CD4-positive, alpha-beta T cell (primary cell): ENCODE data around the gene ZSCAN9. TPM values are rescaled to one million over a fixed set of nuclear protein-coding genes. Genes with fewer than 3 reads are reported as not detected.

Source experiments
- ATAC-seq: fragments of 200-7000 bp; cut with Tn5 transposase; one replicate; pipeline ENCODE4 v1.10.0; 2022; ENCODE audit warnings: mild to moderate bottlenecking; ENCODE audit not compliant: poor library complexity
- CTCF ChIA-PET: fragments of 350-600 bp; sonication (Branson Sonifier 250); formaldehyde crosslinking; loops from one replicate; lab custom pipeline; 2021; ENCODE audit warnings: antibody characterized with exemption, inconsistent platforms; lab: Charles Lee
- POLR2A ChIA-PET: fragments of 350-600 bp; sonication (Branson Sonifier 250); formaldehyde crosslinking; loops from one replicate; lab custom pipeline; 2021; ENCODE audit warnings: antibody characterized with exemption, inconsistent platforms; lab: Charles Lee
- DNase-seq, 14 experiments: peaks; one replicate each; pipeline ENCODE4 v3.0.0-alpha.2; 2013 to 2020; ENCODE audit warnings: mixed read lengths in 2 of 14
- H3K27ac ChIP-seq, 2 donors: one replicate each; pipeline versions ENCODE4 v1.5.1 to v1.7.0; 2013; ENCODE audit warnings: low read length in 2 of 2, low read depth in 1 of 2, mild to moderate bottlenecking in 1 of 2
- H3K27me3 ChIP-seq, 2 experiments: 1 replicate in 1 of 2; 2 replicates in 1 of 2; pipeline versions ENCODE4 v1.6.1 to v1.7.0; 2013; ENCODE audit warnings: low read length in 2 of 2, control low read depth in 1 of 2, mild to moderate bottlenecking in 1 of 2, moderate library complexity in 1 of 2; ENCODE audit not compliant: insufficient read depth in 2 of 2, control insufficient read depth in 1 of 2
- H3K36me3 ChIP-seq: one replicate; pipeline ENCODE4 v1.6.1; 2013; ENCODE audit warnings: low read length, control low read depth; ENCODE audit not compliant: insufficient read depth
- H3K4me1 ChIP-seq: one replicate; pipeline ENCODE4 v1.6.1; 2013; ENCODE audit warnings: low read length, control low read depth; ENCODE audit not compliant: insufficient read depth
- H3K4me3 ChIP-seq: one replicate; pipeline ENCODE4 v1.5.1; 2013; ENCODE audit warnings: mild to moderate bottlenecking, low read length, moderate library complexity
- H3K9me3 ChIP-seq, 2 experiments: 1 replicate in 1 of 2; 2 replicates in 1 of 2; pipeline versions ENCODE4 v1.6.1 to v1.7.0; 2013; ENCODE audit warnings: low read length in 2 of 2, mild to moderate bottlenecking in 2 of 2, control low read depth in 1 of 2, moderate library complexity in 1 of 2; ENCODE audit not compliant: control insufficient read depth in 1 of 2, insufficient read depth in 1 of 2
- H3K27ac Mint-ChIP-seq: one replicate; pipeline ENCODE4 v1.8.0; 2020; ENCODE audit warnings: mixed read lengths
- H3K27me3 Mint-ChIP-seq: one replicate; pipeline ENCODE4 v1.8.0; 2021; ENCODE audit warnings: mixed read lengths
- H3K36me3 Mint-ChIP-seq: one replicate; pipeline ENCODE4 v1.8.0; 2021; ENCODE audit warnings: low read depth, mixed read lengths
- H3K4me1 Mint-ChIP-seq: one replicate; pipeline ENCODE4 v1.8.0; 2021; ENCODE audit warnings: low read depth, mixed read lengths
- H3K4me3 Mint-ChIP-seq: one replicate; pipeline ENCODE4 v1.8.0; 2020; ENCODE audit warnings: mild to moderate bottlenecking, mixed read lengths
- H3K9me3 Mint-ChIP-seq: one replicate; pipeline ENCODE4 v1.8.0; 2020; ENCODE audit warnings: mixed read lengths
- intact Hi-C, 2 experiments: fragments of 100-400 bp; cut with DNase I in 1 of 2; cut with micrococcal nuclease in 1 of 2; formaldehyde crosslinking; loops; one replicate each; pipeline versions ENCODE4 v1.15.1 to v1.9.0; 2023 to 2025; cut with DNase I, micrococcal nuclease
- total RNA-seq, 174 experiments: library from RNA in 2 of 174; stranded (reverse) in 2 of 174; gene quantifications; one replicate each; pipeline ENCODE4 v1.2.3 and lab custom pipeline; 2021 to 2026
- TF ChIP-seq, protein P1 (sequence below): fragments of 200-600 bp; IDR thresholded peaks from one replicate; pipeline ENCODE4 v1.8.0; 2022; ENCODE audit warnings: antibody characterized with exemption, mild to moderate bottlenecking

Gene ZSCAN9
- total RNA-seq, 2 experiments from 2014 or later: 0.85 to 0.89 TPM

DNA sequence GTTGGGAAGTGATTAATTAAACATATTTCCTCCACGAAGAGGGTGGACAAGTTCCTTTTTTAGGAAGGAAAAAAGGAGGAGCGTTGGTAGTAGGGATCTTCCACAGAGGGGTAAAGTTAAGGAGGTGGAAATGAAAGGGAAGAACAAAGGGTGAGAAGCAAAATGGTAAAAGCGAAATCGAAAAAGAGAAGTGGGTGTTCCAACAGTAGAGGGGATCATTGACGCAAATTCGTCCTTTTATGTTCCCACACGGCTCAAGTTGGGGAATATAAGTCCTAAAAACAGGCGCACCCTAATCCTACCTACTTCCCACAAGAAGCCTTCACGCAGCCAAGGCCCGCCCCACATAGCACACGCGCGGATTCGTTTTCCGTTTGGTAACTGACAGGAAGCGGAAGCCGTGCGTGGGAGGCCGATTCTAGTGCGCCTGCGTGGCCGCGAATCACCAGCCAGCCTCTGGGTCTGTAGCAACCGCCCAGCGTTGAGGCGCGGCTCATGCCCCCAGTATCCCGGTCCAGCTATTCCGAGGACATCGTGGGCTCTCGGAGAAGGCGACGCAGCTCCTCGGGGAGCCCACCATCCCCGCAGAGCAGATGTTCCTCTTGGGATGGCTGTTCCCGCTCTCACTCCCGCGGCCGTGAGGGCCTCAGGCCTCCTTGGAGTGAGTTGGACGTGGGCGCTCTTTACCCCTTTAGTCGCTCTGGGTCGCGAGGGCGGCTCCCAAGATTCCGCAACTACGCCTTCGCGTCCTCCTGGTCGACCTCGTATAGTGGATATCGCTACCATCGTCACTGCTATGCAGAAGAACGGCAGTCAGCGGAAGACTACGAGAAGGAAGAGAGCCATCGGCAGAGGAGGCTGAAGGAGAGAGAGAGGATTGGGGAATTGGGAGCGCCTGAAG, 34.1 kb downstream of the ZSCAN9 start, which contains the start of gene NKAPL:
Gene NKAPL (plus strand): TSS at position 421 of the 901 bp plus-strand sequence. CDS start 75 bp downstream, at position 496.
- Histone ChIP-seq H3K27ac (no peak within 1 kb of the TSS), H3K36me3 (no peaks in the 10 kb centered on the region), H3K4me3 (peak within 1 kb of the TSS; percentile 13), H3K9me3 (peaks cover 0 to 7% of the 10 kb centered on the region in 2 experiments), H3K27me3 (no peaks in the 10 kb centered on the region), H3K4me1 (peaks cover 5% of the 10 kb centered on the region)
- peak within 1 kb of the TSS; percentile 55 for H3K27ac Mint-ChIP-seq
- peaks cover 5% of the 10 kb centered on the region for H3K4me1 Mint-ChIP-seq
- peak within 1 kb of the TSS; percentile 77 for H3K4me3 Mint-ChIP-seq
- TF ChIP-seq, protein P1, sequence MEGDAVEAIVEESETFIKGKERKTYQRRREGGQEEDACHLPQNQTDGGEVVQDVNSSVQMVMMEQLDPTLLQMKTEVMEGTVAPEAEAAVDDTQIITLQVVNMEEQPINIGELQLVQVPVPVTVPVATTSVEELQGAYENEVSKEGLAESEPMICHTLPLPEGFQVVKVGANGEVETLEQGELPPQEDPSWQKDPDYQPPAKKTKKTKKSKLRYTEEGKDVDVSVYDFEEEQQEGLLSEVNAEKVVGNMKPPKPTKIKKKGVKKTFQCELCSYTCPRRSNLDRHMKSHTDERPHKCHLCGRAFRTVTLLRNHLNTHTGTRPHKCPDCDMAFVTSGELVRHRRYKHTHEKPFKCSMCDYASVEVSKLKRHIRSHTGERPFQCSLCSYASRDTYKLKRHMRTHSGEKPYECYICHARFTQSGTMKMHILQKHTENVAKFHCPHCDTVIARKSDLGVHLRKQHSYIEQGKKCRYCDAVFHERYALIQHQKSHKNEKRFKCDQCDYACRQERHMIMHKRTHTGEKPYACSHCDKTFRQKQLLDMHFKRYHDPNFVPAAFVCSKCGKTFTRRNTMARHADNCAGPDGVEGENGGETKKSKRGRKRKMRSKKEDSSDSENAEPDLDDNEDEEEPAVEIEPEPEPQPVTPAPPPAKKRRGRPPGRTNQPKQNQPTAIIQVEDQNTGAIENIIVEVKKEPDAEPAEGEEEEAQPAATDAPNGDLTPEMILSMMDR: no peak
- ATAC-seq (peak; percentile 68), DNase-seq (peak in 13 of 14 experiments; percentile 16 to 74 (median 52))
- ChIA-PET POLR2A (no interaction called here), CTCF (interaction anchor here (1.0 kb wide), 1 partner anchor 8 kb away, joined by 3 read pairs; the partner anchor contains the start of gene ZSCAN26)
- intact Hi-C loops: no loop called here
- no peaks in the 10 kb centered on the region for H3K36me3 Mint-ChIP-seq
- H3K27me3 Mint-ChIP-seq: peaks cover 18% of the 10 kb centered on the region
- H3K9me3 Mint-ChIP-seq: peaks cover 2% of the 10 kb centered on the region

DNA sequence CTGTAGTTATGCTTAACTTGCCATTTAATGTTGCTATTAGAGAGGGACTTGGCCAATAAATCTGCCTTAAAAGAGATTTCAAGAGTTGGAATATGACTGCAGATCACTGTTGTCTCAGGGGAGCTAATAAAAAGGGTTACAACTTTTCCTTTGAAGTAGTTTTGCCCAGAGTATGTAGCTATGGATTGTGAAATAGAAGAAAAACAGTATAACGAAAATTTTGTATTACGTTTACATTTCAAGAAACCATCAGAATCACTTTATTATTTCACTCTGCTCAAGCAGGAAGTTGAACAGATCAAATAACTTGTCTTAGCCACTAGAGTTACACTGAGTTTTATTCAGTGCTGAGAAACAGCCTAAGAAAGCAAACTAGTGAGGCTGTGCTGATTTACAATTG, 38.8 kb downstream of the ZSCAN9 start:
- peaks cover 4% of the 10 kb centered on the region for H3K27me3 Mint-ChIP-seq

DNA sequence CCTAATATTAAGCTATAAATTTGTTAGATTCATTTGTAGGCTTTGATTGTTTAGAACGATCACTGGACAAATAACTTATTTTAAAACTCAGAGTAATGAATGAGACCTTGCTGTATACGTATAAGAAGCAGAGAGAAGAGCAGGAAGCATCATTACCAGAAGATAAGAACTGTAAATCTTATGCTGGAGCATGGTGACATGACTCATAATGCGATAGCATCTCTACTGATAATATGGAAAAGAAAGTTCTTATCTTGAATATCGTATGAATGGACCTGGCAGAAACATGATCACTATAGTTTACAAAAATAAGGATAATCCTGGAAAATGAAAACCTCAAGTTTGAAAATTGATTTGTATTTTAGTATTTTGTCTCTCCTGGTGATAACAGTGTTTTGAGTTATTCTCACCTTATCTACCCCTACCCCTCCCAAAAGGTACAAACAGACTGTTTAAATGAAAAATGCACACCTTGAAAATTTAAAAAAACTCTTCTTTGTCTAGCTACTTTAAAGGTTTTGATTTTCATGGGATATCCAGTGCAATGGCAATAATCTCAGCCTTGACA, 39.8 kb downstream of the ZSCAN9 start:
- TF ChIP-seq, protein P1: no peak
- H3K36me3 Mint-ChIP-seq: no peaks in the 10 kb centered on the region
- no peak overlapping the region for H3K4me3 ChIP-seq
- H3K27me3 ChIP-seq: no peaks in the 10 kb centered on the region
- ChIA-PET CTCF (interaction anchor here (1.8 kb wide), 2 partner anchors 13 to 18 kb away, joined by 4 to 7 read pairs; partner anchors contain the start of gene ZKSCAN4), POLR2A (interaction anchor here (1.8 kb wide), 1 partner anchor 13 kb away, joined by 6 read pairs; the partner anchor contains the start of gene ZKSCAN4)
- H3K4me1 Mint-ChIP-seq: peaks cover 9% of the 10 kb centered on the region
- no peaks in the 10 kb centered on the region for H3K9me3 ChIP-seq
- no peaks in the 10 kb centered on the region for H3K36me3 ChIP-seq
- intact Hi-C loops: loop anchor here in 1 of 2 experiments (5.0 kb wide), 4 partner anchors 82 to 183 kb away; partner anchors contain the start of genes ZKSCAN3, ZKSCAN8, ZNF165 and ZSCAN12
- no peak overlapping the region for H3K27ac ChIP-seq
- H3K4me3 Mint-ChIP-seq: no peak overlapping the region
- no peak for DNase-seq
- no peak overlapping the region for H3K27ac Mint-ChIP-seq
- no peaks in the 10 kb centered on the region for H3K9me3 Mint-ChIP-seq
- ATAC-seq: no peak
- peaks cover 3% of the 10 kb centered on the region for H3K27me3 Mint-ChIP-seq
- H3K4me1 ChIP-seq: peaks cover 8% of the 10 kb centered on the region

More for the DNA sequence above, 38.8 kb downstream of the ZSCAN9 start:
- POLR2A ChIA-PET: interaction anchor here (1.3 to 1.8 kb wide), 2 partner anchors 12 to 73 kb away, joined by 6 to 7 read pairs; partner anchors contain the start of genes ZKSCAN4 and ZSCAN31
- Histone ChIP-seq H3K4me3 (no peak overlapping the region), H3K27me3 (no peaks in the 10 kb centered on the region), H3K27ac (no peak overlapping the region), H3K4me1 (peaks cover 13% of the 10 kb centered on the region), H3K36me3 (no peaks in the 10 kb centered on the region), H3K9me3 (peaks cover 0 to 6% of the 10 kb centered on the region in 2 experiments)
- Mint-ChIP-seq H3K4me3 (peak overlapping the region; percentile 0), H3K27ac (no peak overlapping the region), H3K4me1 (peaks cover 9% of the 10 kb centered on the region), H3K36me3 (no peaks in the 10 kb centered on the region), H3K9me3 (no peaks in the 10 kb centered on the region)
- ATAC-seq (no peak), DNase-seq (no peak)
- intact Hi-C loops: no loop called here
- CTCF ChIA-PET: interaction anchor here (1.8 kb wide), 2 partner anchors 12 to 17 kb away, joined by 4 to 7 read pairs; partner anchors contain the start of gene ZKSCAN4
- TF ChIP-seq, protein P1: no peak
